ENCODE measurements around the gene SCD. TPM values are rescaled to one million over a fixed set of nuclear protein-coding genes. Genes with fewer than 3 reads are reported as not detected.

The SCD gene
- total and polyA plus RNA-seq, 2 of the 13 experiments (the other 11 are each of a cell fraction or from before 2014, with no cell fraction given), result 492 to 512 TPM

- TF ChIP-seq, protein P1, sequence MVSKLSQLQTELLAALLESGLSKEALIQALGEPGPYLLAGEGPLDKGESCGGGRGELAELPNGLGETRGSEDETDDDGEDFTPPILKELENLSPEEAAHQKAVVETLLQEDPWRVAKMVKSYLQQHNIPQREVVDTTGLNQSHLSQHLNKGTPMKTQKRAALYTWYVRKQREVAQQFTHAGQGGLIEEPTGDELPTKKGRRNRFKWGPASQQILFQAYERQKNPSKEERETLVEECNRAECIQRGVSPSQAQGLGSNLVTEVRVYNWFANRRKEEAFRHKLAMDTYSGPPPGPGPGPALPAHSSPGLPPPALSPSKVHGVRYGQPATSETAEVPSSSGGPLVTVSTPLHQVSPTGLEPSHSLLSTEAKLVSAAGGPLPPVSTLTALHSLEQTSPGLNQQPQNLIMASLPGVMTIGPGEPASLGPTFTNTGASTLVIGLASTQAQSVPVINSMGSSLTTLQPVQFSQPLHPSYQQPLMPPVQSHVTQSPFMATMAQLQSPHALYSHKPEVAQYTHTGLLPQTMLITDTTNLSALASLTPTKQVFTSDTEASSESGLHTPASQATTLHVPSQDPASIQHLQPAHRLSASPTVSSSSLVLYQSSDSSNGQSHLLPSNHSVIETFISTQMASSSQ (IDR thresholded peaks at IDR 0.05; ENCODE audit: low read depth), result no peak
- TF ChIP-seq, protein P1 (CRISPR knock-in tag; IDR thresholded peaks at IDR 0.05; ENCODE audit: borderline replicate concordance), result no peak
- 0 out of 2 replicates have a peak, but pooled peaks have one; percentile 41 for TF ChIP-seq TOPORS (CRISPR knock-in tag; IDR thresholded peaks at IDR 0.05)
- TF ChIP-seq HNF4G (IDR thresholded peaks at IDR 0.05; ENCODE audit: borderline replicate concordance, low read depth, low read length), result no peak
- no peak for TF ChIP-seq HNF4G (CRISPR knock-in tag; IDR thresholded peaks at IDR 0.05; ENCODE audit: borderline replicate concordance, low read depth)
- no peak for TF ChIP-seq ZNF839 (CRISPR knock-in tag; IDR thresholded peaks at IDR 0.05; ENCODE audit: borderline replicate concordance)
- no peak; the same call in 1 of the 2 replicates for TF ChIP-seq ETV5 (CRISPR knock-in tag; IDR thresholded peaks at IDR 0.05; ENCODE audit: borderline replicate concordance)
- TF ChIP-seq, protein P2, sequence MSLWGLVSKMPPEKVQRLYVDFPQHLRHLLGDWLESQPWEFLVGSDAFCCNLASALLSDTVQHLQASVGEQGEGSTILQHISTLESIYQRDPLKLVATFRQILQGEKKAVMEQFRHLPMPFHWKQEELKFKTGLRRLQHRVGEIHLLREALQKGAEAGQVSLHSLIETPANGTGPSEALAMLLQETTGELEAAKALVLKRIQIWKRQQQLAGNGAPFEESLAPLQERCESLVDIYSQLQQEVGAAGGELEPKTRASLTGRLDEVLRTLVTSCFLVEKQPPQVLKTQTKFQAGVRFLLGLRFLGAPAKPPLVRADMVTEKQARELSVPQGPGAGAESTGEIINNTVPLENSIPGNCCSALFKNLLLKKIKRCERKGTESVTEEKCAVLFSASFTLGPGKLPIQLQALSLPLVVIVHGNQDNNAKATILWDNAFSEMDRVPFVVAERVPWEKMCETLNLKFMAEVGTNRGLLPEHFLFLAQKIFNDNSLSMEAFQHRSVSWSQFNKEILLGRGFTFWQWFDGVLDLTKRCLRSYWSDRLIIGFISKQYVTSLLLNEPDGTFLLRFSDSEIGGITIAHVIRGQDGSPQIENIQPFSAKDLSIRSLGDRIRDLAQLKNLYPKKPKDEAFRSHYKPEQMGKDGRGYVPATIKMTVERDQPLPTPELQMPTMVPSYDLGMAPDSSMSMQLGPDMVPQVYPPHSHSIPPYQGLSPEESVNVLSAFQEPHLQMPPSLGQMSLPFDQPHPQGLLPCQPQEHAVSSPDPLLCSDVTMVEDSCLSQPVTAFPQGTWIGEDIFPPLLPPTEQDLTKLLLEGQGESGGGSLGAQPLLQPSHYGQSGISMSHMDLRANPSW (CRISPR knock-in tag; IDR thresholded peaks at IDR 0.05; ENCODE audit: borderline replicate concordance), result no peak
- TF ChIP-seq ZGPAT (CRISPR knock-in tag; IDR thresholded peaks at IDR 0.05), result peak; percentile 38; the same call in 1 of the 2 replicates
- TF ChIP-seq FIP1L1 (IDR thresholded peaks at IDR 0.05; ENCODE audit: borderline replicate concordance, insufficient read depth, low read depth, low read length), result no peak
- TF ChIP-seq ZNF660 (CRISPR knock-in tag; IDR thresholded peaks at IDR 0.05; ENCODE audit: borderline replicate concordance, low read depth), result no peak
- TF ChIP-seq, protein P3, sequence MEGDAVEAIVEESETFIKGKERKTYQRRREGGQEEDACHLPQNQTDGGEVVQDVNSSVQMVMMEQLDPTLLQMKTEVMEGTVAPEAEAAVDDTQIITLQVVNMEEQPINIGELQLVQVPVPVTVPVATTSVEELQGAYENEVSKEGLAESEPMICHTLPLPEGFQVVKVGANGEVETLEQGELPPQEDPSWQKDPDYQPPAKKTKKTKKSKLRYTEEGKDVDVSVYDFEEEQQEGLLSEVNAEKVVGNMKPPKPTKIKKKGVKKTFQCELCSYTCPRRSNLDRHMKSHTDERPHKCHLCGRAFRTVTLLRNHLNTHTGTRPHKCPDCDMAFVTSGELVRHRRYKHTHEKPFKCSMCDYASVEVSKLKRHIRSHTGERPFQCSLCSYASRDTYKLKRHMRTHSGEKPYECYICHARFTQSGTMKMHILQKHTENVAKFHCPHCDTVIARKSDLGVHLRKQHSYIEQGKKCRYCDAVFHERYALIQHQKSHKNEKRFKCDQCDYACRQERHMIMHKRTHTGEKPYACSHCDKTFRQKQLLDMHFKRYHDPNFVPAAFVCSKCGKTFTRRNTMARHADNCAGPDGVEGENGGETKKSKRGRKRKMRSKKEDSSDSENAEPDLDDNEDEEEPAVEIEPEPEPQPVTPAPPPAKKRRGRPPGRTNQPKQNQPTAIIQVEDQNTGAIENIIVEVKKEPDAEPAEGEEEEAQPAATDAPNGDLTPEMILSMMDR (CRISPR knock-in tag; IDR thresholded peaks at IDR 0.05), result 0 out of 2 replicates have a peak, but pooled peaks have one; percentile 6
- TF ChIP-seq ZNF605 (CRISPR knock-in tag; IDR thresholded peaks at IDR 0.05), result no peak
- TF ChIP-seq NFKB2 (CRISPR knock-in tag; IDR thresholded peaks at IDR 0.05; ENCODE audit: borderline replicate concordance), result no peak
- TF ChIP-seq ZNF574 (CRISPR knock-in tag; IDR thresholded peaks at IDR 0.05), result no peak; the same call in 1 of the 2 replicates
These were observed 17.8 kb downstream of the SCD start (continued) for GRCh38 chr10:100364735-100365391.
